Measurements from ENCODE around the gene ULBP1.

GRCh38 chr6:149933461-149933860 is 30.3 kb upstream of the ULBP1 start:
- TF ChIP-seq FOXM1 (IDR thresholded peaks at IDR 0.05; ENCODE audit: borderline replicate concordance, low read depth): no peak
- no peak for TF ChIP-seq TAF1 (IDR thresholded peaks at IDR 0.05; ENCODE audit: low read depth)
- TF ChIP-seq YY1 (IDR thresholded peaks at IDR 0.05; ENCODE audit: low read depth): no peak
- TF ChIP-seq EP300 (IDR thresholded peaks at IDR 0.05; ENCODE audit: borderline replicate concordance): no peak
- TF ChIP-seq, protein P1, sequence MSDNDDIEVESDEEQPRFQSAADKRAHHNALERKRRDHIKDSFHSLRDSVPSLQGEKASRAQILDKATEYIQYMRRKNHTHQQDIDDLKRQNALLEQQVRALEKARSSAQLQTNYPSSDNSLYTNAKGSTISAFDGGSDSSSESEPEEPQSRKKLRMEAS (IDR thresholded peaks at IDR 0.05): no peak
- no peak for TF ChIP-seq NFIC (IDR thresholded peaks at IDR 0.05)
- TF ChIP-seq, protein P2, sequence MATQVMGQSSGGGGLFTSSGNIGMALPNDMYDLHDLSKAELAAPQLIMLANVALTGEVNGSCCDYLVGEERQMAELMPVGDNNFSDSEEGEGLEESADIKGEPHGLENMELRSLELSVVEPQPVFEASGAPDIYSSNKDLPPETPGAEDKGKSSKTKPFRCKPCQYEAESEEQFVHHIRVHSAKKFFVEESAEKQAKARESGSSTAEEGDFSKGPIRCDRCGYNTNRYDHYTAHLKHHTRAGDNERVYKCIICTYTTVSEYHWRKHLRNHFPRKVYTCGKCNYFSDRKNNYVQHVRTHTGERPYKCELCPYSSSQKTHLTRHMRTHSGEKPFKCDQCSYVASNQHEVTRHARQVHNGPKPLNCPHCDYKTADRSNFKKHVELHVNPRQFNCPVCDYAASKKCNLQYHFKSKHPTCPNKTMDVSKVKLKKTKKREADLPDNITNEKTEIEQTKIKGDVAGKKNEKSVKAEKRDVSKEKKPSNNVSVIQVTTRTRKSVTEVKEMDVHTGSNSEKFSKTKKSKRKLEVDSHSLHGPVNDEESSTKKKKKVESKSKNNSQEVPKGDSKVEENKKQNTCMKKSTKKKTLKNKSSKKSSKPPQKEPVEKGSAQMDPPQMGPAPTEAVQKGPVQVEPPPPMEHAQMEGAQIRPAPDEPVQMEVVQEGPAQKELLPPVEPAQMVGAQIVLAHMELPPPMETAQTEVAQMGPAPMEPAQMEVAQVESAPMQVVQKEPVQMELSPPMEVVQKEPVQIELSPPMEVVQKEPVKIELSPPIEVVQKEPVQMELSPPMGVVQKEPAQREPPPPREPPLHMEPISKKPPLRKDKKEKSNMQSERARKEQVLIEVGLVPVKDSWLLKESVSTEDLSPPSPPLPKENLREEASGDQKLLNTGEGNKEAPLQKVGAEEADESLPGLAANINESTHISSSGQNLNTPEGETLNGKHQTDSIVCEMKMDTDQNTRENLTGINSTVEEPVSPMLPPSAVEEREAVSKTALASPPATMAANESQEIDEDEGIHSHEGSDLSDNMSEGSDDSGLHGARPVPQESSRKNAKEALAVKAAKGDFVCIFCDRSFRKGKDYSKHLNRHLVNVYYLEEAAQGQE (IDR thresholded peaks at IDR 0.05; ENCODE audit: low read depth): no peak
- TF ChIP-seq TEAD4 (IDR thresholded peaks at IDR 0.05): no peak
- TF ChIP-seq RAD21 (IDR thresholded peaks at IDR 0.05; ENCODE audit: low read depth): no peak
- TF ChIP-seq TCF12 (IDR thresholded peaks at IDR 0.05; ENCODE audit: low read depth): no peak
- TF ChIP-seq EGR1 (IDR thresholded peaks at IDR 0.05): no peak
- TF ChIP-seq CEBPB (IDR thresholded peaks at IDR 0.05): no peak
- no peak for TF ChIP-seq USF1 (IDR thresholded peaks at IDR 0.05)

All from Ishikawa (cell line).